GM11168 (cell line): ENCODE data around the gene FEZ2.

Source experiments
- in situ Hi-C: fragments of 300-500 bp; cut with MboI; formaldehyde crosslinking; loops from one replicate; pipeline ENCODE4 v1.12.0; 2022; ENCODE audit warnings: low sequenced_read_pairs; ENCODE audit not compliant: unreplicated experiment

FEZ2 gene

GRCh38 chr2:36589230-36589630 lies 8.7 kb downstream of the FEZ2 start:
- in situ Hi-C loops: no loop called here

- in situ Hi-C loops: no loop called here
Measured at GRCh38 chr2:36587556-36587955, 10.4 kb downstream of the FEZ2 start.

DNA sequence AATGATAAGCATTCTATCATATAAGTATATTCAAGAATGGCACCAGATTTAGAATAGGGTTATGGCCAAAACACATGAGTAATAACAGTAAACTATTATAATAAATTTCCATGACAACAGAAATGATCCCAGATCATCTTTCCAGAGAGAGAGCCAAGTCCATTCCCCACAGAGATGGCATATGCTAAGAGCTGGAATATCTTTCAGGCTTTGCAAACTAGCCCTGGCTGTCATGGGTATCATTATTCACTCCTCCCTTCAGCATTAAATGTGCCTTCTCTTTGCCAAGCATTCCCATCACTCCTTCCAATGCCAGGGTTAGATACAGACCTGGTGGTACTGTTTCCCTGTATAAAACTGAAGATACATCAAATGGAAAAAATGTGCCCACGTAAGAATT lies 10.9 kb downstream of the FEZ2 start:
- in situ Hi-C loops: no loop called here

DNA sequence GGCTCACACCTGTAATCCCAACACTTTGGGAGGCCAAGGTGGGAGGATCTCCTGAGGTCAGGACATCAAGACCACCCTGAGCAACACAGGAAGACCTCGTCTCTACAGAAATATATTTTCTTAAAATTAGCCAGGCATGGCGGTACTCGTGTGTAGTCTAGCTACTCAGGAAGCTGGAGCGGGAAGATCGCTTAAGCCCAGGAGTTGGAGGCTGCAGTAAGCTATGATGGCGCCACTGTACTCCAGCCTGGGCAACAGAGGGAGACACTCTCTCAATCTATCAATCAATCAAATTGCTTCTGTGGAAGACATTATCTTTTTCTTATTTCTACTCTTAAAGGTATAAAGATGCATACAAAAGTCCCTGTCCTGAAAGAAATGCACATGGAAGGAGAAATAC lies 11.3 kb downstream of the FEZ2 start:
- in situ Hi-C loops: no loop called here

GRCh38 chr2:36584148-36584794 lies 13.7 kb downstream of the FEZ2 start:
- in situ Hi-C loops: no loop called here

DNA sequence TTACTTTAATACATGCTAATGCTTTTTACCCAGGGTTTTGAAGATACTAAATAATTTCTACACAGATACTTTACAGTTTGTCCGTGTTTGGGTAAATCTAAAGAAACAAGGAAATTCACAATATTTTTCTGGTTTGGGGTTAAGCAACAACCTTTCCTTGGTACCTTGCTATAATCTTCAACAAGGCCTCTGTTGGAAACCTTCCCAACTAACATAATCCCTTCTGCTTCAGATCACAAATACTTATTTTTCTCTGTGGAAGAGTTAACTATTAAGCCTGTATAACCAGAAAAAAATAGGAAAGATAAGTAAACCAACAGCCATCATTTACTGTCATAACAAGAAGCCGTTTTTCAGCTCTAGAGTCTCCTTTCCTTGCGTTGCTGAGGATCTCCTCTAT lies 15.0 kb downstream of the FEZ2 start:
- in situ Hi-C loops: no loop called here

GRCh38 chr2:36582538-36582937 lies 15.4 kb downstream of the FEZ2 start:
- in situ Hi-C loops: no loop called here

GRCh38 chr2:36579297-36579664 lies 18.7 kb downstream of the FEZ2 start:
- in situ Hi-C loops: no loop called here

DNA sequence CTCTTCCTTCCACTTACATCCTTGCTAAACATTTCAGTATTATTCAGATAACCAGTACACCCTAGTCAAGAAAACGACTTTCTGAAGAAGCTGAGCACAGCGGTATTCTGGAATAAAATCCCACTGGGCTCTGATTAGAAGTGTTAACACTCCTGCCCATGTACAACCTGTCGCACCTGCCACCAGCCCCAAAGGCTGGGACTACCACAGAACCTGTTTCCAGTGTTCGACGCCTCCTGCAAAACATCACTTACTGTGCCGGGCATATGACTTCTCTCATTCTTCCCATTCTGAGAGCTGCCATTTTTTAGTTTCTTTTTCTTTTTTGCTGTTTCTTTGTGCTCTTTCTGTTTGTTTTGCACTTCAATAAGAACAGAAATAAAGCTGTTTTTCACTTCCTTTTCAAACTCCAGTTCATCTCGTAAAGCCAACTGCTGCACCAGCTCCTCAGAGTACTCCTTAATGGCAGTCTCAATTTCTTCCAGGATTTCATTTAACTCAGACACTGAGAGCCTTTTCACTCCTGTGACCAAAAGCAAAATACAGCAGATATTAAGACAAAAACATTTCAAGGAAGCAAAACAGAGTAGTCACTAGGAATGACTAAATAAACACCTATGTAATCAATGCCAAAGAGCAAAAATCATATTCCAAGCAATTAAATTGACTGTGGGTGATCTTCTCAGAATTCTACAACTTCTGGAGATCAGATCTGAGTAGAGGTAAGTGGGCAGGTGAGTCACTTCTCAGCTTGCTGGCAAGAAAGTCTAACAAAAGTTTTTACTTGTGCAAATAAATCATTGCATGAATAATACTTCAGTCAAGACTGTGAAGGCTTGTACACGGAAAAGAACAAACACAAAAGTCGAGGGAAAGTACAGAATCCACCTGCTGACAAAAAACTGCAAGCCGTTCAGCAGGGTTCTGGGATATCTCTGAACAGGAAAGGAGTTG lies 19.3 kb downstream of the FEZ2 start:
- in situ Hi-C loops: no loop called here

GRCh38 chr2:36577884-36578283 lies 20.1 kb downstream of the FEZ2 start:
- in situ Hi-C loops: no loop called here

DNA sequence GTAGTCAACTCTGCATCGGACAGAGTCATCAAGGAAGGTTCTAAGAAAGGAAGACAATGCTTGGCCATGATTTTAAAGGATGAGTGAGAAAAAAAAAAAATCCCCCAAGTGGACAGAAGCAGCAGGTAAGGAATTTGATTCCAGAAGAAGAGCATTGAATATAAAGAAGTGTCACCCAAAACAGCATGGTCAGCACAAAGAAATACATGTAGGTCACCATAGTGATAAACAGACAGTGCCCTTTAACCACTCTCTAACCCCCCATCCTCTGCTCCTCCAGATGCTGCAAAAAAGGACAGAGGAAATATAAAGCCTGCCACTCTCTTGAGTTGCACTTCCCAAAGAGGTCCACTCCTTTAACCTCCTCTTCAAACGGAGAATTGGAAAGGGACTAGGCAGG lies 23.4 kb downstream of the FEZ2 start:
- in situ Hi-C loops: no loop called here

GRCh38 chr2:36573165-36573564 lies 24.8 kb downstream of the FEZ2 start:
- in situ Hi-C loops: no loop called here

- in situ Hi-C loops: no loop called here
Measured at GRCh38 chr2:36572719-36573059, 25.3 kb downstream of the FEZ2 start.

GRCh38 chr2:36572054-36572718 lies 25.8 kb downstream of the FEZ2 start:
- in situ Hi-C loops: no loop called here

DNA sequence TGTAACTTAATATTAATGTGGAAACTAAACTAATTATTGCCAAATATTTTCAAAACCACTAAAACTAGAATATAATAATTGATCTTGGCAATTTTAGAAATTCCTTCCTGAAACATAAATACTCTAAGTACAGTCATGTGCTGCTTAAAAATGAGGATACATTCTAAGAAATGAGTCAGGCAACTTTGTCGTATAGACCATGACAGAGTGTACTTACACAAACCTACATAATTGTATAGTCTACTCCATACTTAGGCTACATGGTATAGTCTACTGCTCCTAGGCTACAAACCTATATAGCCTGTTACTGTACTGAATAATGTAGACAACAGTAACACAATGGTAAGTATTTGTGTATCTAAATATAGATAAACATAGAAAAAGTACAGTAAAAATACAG lies 27.6 kb downstream of the FEZ2 start:
- in situ Hi-C loops: no loop called here

GRCh38 chr2:36569267-36569856 lies 28.6 kb downstream of the FEZ2 start:
- in situ Hi-C loops: no loop called here

GRCh38 chr2:36568516-36569246 lies 29.3 kb downstream of the FEZ2 start:
- in situ Hi-C loops: no loop called here

GRCh38 chr2:36567711-36568408 lies 30.1 kb downstream of the FEZ2 start:
- in situ Hi-C loops: no loop called here

- in situ Hi-C loops: no loop called here
Measured at GRCh38 chr2:36566887-36567286, 31.1 kb downstream of the FEZ2 start.

DNA sequence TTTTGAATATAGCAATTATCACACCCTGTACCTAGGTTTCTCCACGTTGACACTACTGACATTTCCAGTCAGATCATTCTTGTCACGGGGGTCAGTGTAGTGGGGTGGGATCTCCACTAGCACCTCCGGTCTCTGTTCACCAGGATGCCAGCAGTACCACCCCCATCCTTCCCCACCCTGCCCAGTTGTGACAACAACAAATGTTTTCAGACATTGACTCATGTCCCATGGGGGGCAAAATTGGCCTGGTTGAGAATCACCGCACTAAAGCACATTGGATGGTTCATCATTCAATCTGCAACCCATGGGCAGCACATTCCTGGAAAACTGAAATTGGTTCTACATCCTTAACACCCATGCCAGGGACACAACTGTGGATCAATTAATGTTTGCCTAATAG lies 32.3 kb downstream of the FEZ2 start:
- in situ Hi-C loops: no loop called here
